Activated CD8-positive, alpha-beta memory T cell treated with anti-CD3 and anti-CD28 coated beads for 4 hours (primary cell): ENCODE measurements around the gene B4GALT7.
"Not testable (repeated sequence)": the region's sequence is repeated elsewhere in the genome, so short reads cannot be mapped to it uniquely, and the experiment has no call there.

Source experiments
- DNase-seq, 2 donors: peaks; one replicate each; pipeline ENCODE4 v3.0.0-alpha.2; 2020; ENCODE audit warnings: low read depth in 2 of 2

B4GALT7 gene, protein sequence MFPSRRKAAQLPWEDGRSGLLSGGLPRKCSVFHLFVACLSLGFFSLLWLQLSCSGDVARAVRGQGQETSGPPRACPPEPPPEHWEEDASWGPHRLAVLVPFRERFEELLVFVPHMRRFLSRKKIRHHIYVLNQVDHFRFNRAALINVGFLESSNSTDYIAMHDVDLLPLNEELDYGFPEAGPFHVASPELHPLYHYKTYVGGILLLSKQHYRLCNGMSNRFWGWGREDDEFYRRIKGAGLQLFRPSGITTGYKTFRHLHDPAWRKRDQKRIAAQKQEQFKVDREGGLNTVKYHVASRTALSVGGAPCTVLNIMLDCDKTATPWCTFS

DNA sequence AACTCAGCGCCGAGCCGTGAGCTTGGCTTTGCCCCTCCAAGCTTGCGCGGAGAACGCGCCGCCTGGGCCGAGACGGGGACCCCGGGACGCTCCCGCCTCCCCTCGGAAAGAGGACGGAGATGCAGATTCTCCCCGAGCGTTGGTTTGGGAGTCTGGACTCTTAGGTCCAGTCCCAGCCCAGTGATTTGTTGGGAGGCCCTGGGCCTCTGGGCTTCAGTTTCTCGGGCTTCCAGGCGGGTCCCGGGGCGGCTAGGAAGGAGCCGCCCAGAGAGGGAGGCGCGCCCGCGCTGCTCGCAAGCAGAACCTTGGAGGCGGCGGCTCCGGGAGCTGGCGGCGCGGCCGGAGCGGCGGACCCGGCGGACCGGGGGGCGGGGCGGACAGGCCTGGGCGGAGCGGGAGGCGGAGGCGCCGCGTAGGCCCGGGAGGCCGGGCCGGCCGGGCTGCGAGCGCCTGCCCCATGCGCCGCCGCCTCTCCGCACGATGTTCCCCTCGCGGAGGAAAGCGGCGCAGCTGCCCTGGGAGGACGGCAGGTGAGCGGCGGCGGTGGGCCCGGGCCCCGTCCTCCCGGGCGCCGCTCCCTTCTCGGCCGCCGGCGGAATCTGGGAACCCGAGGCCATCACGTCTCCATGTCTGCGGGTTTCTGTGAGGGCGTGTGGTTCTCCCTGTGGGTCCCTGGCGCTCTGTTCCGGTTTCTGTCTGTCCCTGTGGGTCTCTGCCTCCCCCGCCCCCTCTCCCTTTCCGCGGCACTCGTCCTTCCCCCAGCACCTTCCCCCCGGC, at the start of gene B4GALT7:
Gene B4GALT7 (plus strand): TSS at position 402 of the 777 bp plus-strand sequence. CDS start 79 bp downstream, at position 481.
- peak; percentile 71 to 78 for DNase-seq

DNA sequence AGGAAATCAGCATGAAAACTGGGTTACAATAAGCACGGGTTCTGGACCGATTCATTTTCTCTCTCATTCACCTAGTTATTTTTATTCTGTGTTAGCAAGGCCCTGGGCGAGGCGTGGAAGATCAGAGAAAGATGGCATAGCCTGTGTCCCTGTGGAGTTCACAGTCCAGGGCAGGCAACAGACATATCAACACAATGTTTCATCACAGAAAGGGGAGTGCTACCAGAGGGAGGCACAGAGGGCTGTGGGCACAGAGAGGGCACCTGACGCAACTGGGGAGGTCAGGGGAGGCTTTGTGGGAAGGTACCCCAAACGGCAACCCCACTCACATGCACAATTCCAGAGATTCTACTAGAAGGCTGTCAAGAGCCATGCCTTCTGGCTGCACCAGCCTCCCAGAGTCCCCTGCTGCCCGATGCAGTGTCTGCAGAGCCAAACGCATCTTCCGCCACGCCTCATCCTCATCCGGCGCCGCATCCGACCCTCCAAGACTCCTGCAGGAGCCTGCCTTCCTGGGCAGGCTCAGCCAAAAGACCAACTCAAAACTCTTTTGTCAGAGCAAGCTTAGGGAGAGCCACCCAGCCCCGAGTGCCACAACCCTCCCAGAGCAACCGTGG, 47.0 kb upstream of the B4GALT7 start:
- DNase-seq: no peak

DNA sequence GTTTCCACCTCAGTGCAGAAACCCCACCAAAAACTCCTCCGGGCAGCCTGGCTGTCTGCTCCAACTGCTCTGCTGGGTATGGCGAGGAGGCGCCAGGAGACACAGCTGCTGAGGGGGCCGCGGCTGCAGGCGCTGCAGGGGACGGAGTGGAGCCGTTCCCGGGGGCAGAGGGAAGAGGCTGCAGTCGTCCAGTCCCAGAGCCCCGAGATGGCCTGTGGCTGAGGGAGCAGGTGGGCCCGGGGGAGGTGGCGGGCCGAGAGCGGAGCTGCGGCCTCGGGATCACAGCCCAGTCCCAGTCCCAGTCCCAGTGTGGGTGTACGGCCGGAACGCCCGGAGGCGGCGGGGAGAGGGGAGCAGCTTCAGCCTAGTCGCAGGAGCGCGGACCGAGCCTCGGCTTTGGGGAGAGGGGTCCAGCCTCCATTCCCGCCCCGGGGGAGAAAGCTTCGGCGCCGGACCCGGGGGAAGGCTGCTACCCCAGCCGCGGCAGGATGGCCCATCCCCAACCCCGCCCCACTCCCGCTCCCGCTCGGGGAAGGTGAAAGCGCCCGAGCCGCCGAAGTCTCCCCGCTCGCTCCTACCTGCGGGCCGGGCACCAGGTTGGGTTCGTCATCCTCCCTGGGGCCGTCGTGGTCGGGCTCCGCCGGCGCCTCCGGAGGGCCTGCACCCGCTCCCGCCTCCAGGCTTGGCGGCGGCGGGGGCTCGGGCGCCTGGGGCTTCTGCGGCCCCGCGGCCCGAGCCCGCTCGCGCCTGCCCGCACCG, 46.1 kb upstream of the B4GALT7 start:
- peak in 1 of 2 donors; percentile 17 for DNase-seq

DNA sequence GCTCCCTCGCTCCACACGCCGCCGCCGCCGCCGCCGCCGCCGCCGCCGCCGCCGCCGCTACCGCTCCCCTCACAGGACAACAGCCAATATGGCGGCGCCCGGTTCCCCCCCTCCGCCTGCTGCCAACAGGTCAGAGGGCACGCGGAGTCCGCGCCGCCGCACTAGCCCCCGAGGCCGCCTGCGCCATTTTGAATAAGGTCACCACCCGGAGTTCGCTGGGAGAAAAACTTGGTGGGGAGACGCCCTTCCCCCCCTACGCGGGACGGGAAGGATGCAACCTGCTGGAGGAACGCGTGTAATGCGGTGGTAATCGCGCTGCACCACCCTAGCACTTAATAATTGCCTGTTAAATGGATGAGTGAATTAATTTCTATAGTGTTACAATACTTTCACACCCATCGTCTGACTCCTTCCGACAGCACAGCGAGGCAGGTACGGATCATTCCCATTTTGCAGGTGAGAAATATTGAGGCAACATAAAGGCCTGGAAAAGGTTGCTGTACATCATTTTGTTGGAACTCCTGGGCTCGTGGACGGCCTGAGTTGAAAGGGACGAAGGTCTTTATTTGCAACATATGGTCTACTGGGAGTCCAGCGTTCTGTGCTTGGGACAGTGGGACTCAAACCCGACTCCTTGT, 45.3 kb upstream of the B4GALT7 start, which contains the start of gene FAM193B:
Gene FAM193B (minus strand): TSS at position 90 of the 638 bp plus-strand sequence. CDS start 105 bp downstream, outside the sequence.
- peak; percentile 88 to 91 for DNase-seq

DNA sequence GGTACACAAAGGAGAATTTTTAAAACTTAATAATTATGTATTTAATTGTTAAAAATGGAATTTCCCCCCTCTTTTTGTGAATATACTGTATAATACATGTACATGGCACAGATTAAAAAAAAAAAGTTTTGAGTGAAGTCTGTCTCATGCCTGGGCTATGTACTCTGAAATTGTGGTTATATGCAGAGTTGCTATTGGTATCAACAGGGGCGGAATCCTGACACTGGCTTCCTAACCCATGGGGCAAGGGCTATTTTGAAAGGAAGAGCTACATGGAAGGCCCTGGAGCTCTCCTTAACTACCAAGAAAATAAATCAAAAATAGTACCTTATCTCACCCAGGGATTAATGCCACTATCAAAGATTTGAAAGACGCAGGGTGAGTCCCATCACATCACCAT, 44.7 kb upstream of the B4GALT7 start:
- DNase-seq: no peak

DNA sequence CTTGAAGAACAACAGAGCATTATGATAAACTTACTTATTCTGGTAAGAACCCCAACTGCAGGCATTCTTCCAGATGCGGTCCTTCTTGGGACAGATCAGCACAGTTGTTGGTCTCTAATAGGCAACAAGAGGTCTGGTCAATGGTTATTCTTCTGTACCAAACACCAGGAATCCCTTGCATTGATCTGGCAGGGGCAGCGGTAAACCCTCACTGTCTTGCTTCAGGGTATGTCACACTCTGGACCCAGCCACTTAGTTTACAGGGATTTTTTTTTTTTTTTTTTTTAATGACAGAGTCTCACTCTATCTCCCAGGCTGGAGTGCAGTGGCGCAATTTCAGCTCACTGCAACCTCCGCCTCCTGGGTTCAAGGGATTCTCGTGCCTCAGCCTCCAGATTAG, 44.3 kb upstream of the B4GALT7 start:
- no peak for DNase-seq

- DNase-seq: no peak
Measured at GRCh38 chr5:177557041-177557647, 42.8 kb upstream of the B4GALT7 start.

GRCh38 chr5:177557796-177558195, 42.1 kb upstream of the B4GALT7 start:
- DNase-seq: no peak

DNA sequence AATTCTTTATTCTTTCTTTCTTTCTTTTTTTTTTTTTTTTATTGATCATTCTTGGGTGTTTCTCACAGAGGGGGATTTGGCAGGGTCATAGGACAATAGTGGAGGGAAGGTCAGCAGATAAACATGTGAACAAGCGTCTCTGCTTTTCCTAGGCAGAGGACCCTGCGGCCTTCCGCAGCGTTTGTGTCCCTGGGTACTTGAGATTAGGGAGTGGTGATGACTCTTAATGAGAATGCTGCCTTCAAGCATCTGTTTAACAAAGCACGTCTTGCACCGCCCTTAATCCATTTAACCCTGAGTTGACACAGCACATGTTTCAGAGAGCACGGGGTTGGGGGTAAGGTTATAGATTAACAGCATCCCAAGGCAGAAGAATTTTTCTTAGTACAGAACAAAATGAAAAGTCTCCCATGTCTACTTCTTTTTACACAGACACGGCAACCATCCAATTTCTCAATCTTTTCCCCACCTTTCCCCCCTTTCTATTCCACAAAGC, 40.4 kb upstream of the B4GALT7 start:
- not testable (repeated sequence) for DNase-seq

GRCh38 chr5:177565046-177565445, 34.9 kb upstream of the B4GALT7 start:
- no peak for DNase-seq

- no peak for DNase-seq
Measured at GRCh38 chr5:177568326-177568725, 31.6 kb upstream of the B4GALT7 start.

DNA sequence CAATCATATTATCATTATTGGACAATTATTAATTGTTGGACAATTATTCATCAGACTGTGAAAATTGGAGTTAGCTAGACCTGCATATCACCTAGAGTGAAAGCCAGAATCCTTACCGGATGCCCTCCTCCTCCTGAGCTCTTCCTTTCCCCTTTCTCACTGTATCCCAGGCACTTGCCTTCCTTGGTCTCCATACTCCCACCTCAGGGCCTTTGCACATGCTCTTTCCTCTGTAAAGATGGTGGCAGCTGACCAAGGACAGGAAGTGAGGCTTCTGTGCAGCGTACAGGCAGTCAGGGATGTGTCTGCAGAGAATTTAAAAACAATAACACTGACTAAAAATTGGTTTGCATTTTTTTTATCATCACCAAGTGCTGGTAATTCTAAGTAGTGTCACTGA, 30.0 kb upstream of the B4GALT7 start:
- DNase-seq: no peak

DNA sequence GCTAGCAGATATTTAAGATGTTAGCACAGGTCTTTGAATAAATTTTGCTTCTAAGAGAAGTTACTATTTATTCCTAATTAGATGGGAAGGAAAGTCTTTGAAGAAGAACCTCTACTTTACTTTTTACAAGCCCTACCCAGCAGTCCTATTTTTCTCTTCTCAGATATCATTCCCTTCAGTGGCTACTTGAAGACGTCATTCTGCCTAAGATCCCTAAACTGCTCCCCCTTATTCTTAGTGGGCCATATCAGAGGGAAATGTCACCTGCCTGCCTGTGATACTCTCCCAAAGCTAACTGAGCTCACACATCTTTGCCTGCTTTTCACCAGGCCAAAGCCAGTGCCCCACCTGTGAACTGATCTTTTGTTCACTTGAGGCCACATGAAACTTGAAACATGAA, 24.4 kb upstream of the B4GALT7 start:
- DNase-seq: no peak

GRCh38 chr5:177576169-177576568, 23.8 kb upstream of the B4GALT7 start:
- no peak for DNase-seq

DNA sequence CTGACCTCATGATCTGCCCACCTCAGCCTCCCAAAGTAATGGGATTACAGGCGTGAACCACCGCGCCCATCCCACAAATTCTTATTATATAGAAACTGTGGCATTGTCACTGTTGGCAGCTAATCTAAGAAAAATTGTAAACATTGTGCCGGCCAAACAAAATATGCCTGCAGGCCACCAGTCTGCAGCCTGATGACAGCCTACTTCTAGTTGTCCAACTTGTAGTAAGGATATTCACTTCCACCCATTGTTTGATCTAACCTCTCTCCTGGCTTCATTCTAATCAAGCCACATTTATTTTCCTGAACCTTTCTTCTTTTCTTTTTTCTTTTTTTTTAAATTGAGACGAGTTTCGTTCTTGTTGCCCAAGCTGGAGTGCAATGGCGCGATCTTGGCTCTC, 21.6 kb upstream of the B4GALT7 start:
- no peak for DNase-seq

DNA sequence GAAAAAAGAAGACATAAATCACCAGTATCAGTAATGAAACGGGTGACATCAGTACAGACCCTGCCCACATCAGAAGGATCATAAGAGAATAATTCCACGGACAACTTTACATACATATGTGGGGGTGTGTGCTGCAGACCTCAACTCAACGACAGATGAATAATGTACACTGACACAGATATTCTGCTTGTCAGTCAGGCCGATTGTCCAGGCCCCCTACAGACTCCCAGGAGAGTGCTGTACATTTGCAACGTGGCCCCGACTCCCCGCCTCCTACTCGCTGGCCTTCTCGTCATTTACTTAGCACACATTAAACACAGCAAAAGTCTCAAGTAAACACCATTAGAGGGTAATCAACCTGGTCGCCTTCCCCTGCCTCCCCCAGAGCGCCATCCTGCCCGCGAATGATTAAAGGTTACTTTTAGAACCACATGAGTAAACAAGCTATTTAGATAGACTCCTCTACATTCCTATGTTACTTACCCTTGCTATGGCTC, 11.5 kb upstream of the B4GALT7 start:
- DNase-seq: no peak

DNA sequence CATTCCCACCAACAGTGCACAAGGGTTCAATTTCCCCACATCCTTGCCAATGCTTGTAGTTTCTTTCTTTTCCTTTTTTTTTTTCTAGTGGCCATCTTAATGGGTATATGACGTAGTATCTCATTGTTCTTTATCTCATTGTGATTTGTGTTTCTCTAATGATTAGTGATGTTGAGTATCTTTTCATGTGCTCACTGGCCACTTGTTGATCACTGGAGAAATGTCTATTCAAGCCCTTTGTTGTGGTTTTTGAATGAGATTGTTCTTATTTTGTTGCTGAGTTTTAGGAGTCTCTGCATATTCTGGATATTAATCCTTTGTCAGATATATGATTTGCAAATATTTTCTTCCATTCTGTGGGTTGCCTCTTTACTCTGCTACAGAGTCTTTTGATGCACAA, 9.5 kb upstream of the B4GALT7 start:
- no peak for DNase-seq

DNA sequence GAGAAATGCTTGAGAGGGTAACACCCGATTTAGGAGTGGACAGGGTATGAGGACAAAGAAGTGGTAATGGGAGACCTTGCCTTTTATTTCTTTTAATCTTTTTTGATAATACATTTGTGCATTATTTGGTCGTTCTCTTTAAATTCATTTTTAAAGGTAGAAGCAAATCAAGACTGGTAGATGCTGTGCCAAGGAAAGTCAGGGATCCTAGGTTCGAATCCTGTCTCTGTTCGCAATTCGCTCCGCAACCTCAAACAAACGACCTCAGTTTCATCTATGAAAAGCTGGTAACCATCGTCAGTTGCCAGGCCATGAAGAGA, 8.3 kb upstream of the B4GALT7 start:
- no peak for DNase-seq

DNA sequence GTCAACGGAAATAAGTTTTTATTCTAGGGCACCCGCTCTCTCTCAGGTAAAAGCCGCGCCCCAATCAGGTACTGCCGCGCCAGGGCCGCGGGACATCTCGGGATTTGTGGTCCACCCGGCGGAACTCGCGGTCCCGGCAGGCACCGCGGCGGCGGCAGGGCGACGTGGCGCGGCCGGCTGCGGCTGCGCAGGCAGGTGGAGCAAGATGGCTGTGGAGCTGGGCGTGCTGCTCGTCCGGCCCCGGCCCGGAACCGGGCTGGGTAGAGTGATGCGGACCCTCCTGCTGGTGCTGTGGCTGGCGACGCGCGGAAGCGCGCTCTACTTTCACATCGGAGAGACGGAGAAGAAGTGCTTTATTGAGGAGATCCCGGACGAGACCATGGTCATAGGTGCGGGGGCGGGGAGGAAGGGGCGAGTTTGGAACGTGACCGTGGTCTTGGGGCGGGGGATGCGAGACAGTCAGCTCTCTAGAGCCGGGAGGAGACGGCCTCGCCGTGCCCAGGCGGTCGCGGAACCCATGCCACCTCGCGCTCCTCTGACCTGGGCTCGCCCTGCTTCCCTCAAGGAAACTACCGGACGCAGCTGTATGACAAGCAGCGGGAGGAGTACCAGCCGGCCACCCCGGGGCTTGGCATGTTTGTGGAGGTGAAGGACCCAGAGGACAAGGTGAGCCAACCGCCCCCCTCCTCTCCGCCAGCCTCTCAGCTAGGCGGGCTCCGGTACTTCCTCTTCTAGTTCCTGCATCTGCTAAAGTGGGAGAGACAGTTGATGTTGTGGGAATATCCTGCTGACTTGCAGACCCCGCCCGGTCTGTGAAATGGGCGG, 7.7 kb upstream of the B4GALT7 start, which contains the start of gene TMED9:
Gene TMED9 (plus strand): TSS at position 194 of the 825 bp plus-strand sequence. CDS start 12 bp downstream, at position 206.
- DNase-seq: peak; percentile 70 to 76

GRCh38 chr5:177592905-177593304, 7.0 kb upstream of the B4GALT7 start:
- DNase-seq: no peak
